ENCODE data around the gene C16orf89.
"Not testable (repeated sequence)": the region's sequence is repeated elsewhere in the genome, so short reads cannot be mapped to it uniquely, and the experiment has no call there.

DNA sequence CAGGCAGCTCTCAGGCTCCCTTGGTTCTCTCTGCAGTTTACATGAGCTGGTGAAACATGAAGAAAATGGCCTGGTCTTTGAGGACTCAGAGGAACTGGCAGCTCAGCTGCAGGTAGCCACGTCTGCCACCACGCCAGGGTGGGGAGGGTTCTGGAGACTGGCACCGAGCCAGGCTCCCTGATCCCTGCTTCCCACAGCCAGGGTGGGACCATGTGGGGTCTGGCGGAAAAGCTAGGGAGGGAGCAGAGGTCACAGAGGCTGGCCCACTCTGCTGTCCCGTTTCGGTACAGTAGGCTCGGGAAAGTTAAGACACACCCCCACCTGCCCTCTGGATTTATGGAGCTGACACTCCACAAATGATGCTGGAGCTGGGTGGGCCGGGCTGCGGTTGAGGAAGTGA is 17.9 kb upstream of the C16orf89 start:
- TF ChIP-seq, protein P1, sequence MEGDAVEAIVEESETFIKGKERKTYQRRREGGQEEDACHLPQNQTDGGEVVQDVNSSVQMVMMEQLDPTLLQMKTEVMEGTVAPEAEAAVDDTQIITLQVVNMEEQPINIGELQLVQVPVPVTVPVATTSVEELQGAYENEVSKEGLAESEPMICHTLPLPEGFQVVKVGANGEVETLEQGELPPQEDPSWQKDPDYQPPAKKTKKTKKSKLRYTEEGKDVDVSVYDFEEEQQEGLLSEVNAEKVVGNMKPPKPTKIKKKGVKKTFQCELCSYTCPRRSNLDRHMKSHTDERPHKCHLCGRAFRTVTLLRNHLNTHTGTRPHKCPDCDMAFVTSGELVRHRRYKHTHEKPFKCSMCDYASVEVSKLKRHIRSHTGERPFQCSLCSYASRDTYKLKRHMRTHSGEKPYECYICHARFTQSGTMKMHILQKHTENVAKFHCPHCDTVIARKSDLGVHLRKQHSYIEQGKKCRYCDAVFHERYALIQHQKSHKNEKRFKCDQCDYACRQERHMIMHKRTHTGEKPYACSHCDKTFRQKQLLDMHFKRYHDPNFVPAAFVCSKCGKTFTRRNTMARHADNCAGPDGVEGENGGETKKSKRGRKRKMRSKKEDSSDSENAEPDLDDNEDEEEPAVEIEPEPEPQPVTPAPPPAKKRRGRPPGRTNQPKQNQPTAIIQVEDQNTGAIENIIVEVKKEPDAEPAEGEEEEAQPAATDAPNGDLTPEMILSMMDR (optimal IDR thresholded peaks at IDR 0.05 in 1 of 3, IDR thresholded peaks at IDR 0.05 in 1 of 3, conservative IDR thresholded peaks at IDR 0.05 in 1 of 3; ENCODE audit: extremely low read depth in 1 of 3, insufficient read depth in 2 of 3, low read length in 3 of 3): not testable (repeated sequence)
- TF ChIP-seq EZH2 (IDR thresholded peaks at IDR 0.05; ENCODE audit: low read length): not testable (repeated sequence)
